ENCODE data around the gene ULK1. TPM values are rescaled to one million over a fixed set of nuclear protein-coding genes. Genes with fewer than 3 reads are reported as not detected.
"Not testable (repeated sequence)": the region's sequence is repeated elsewhere in the genome, so short reads cannot be mapped to it uniquely, and the experiment has no call there.

ULK1 gene
- total RNA-seq, 1 donor from 2014 or later, result 4.9 TPM

- Mint-ChIP-seq H3K27ac (no peak overlapping the region), H3K4me1 (peaks cover 10% of the 10 kb centered on the region), H3K9me3 (no peaks in the 10 kb centered on the region), H3K4me3 (peak overlapping the region; percentile 80), H3K36me3 (peaks cover 7% of the 10 kb centered on the region), H3K27me3 (ENCODE audit: insufficient read depth, low read depth) (peaks cover 7% of the 10 kb centered on the region)
- DNase-seq (ENCODE audit: low spot score), result no peak
- Histone ChIP-seq H3K9ac (no peak overlapping the region), H3K4me1 (no peaks in the 10 kb centered on the region), H3K27ac (no peak overlapping the region), H3K4me3 (no peak overlapping the region), H3K9me3 (ENCODE audit: low read depth) (no peaks in the 10 kb centered on the region), H3K79me2 (ENCODE audit: low read depth) (peaks cover 33% of the 10 kb centered on the region), H2AFZ (replicated peaks) (no peak overlapping the region), H3F3A (ENCODE audit: low read depth) (peaks cover 23% of the 10 kb centered on the region), H3K36me3 (no peaks in the 10 kb centered on the region), H3K4me2 (no peak overlapping the region), H3K27me3 (no peaks in the 10 kb centered on the region), H4K20me1 (ENCODE audit: low read depth) (peaks cover 20% of the 10 kb centered on the region)
- no peak for TF ChIP-seq CTCF (IDR thresholded peaks at IDR 0.05)
- no peak for TF ChIP-seq EZH2phosphoT487 (IDR thresholded peaks at IDR 0.05)
- no peak for TF ChIP-seq EZH2 (IDR thresholded peaks at IDR 0.05)
Measured at GRCh38 chr12:131948166-131948712, 53.8 kb downstream of the ULK1 start.

- H2AFZ ChIP-seq (replicated peaks); H3K27me3 ChIP-seq; H3K27ac Mint-ChIP-seq; H3K9ac ChIP-seq; H3K27me3 Mint-ChIP-seq (ENCODE audit: insufficient read depth, low read depth); H3K4me1 ChIP-seq; H3K9me3 Mint-ChIP-seq; H3K36me3 Mint-ChIP-seq; H3K27ac ChIP-seq; H3K9me3 ChIP-seq (ENCODE audit: low read depth); DNase-seq (ENCODE audit: low spot score); H3K36me3 ChIP-seq: not testable (repeated sequence)
- H3K4me3 ChIP-seq, result peak overlapping the region; percentile 92
- H3K4me3 Mint-ChIP-seq, result peak overlapping the region; percentile 80
- H3F3A ChIP-seq (ENCODE audit: low read depth), result peaks cover 23% of the 10 kb centered on the region
- H3K4me2 ChIP-seq, result peak overlapping the region; percentile 99
- H3K4me1 Mint-ChIP-seq, result peaks cover 13% of the 10 kb centered on the region
- H4K20me1 ChIP-seq (ENCODE audit: low read depth), result peaks cover 20% of the 10 kb centered on the region
- H3K79me2 ChIP-seq (ENCODE audit: low read depth), result peaks cover 39% of the 10 kb centered on the region
Measured at GRCh38 chr12:131948713-131949430, 54.5 kb downstream of the ULK1 start.

- Histone ChIP-seq H3K79me2 (ENCODE audit: low read depth) (peaks cover 47% of the 10 kb centered on the region), H2AFZ (replicated peaks) (peak within 1 kb of the TSS; percentile 81), H3K36me3 (no peaks in the 10 kb centered on the region), H3K9me3 (ENCODE audit: low read depth) (no peaks in the 10 kb centered on the region), H3K27ac (no peak within 1 kb of the TSS), H3K4me1 (no peaks in the 10 kb centered on the region), H3F3A (ENCODE audit: low read depth) (peaks cover 23% of the 10 kb centered on the region), H3K27me3 (no peaks in the 10 kb centered on the region), H4K20me1 (ENCODE audit: low read depth) (peaks cover 25% of the 10 kb centered on the region), H3K4me3 (peak within 1 kb of the TSS; percentile 92), H3K4me2 (peak within 1 kb of the TSS; percentile 99), H3K9ac (peak within 1 kb of the TSS; percentile 83)
- TF ChIP-seq CTCF (IDR thresholded peaks at IDR 0.05) (peak; percentile 72), EZH2 (IDR thresholded peaks at IDR 0.05) (no peak), EZH2phosphoT487 (IDR thresholded peaks at IDR 0.05) (no peak)
- Mint-ChIP-seq H3K4me1 (peaks cover 13% of the 10 kb centered on the region), H3K4me3 (peak within 1 kb of the TSS; percentile 93), H3K27ac (no peak within 1 kb of the TSS), H3K36me3 (peaks cover 5% of the 10 kb centered on the region), H3K27me3 (ENCODE audit: insufficient read depth, low read depth) (peaks cover 7% of the 10 kb centered on the region), H3K9me3 (no peaks in the 10 kb centered on the region)
- DNase-seq (ENCODE audit: low spot score), result peak; percentile 98
Measured at GRCh38 chr12:131949431-131950181, 55.2 kb downstream of the ULK1 start, which contains the start of gene EP400. Gene EP400, plus strand, starts transcription at chr12:131949942. Its CDS starts 10,678 bp downstream, at chr12:131960620.
